Cortex of kidney (tissue), 1 donor: ENCODE results near the gene DAZAP1.
"Not testable (repeated sequence)": the region's sequence is repeated elsewhere in the genome, so short reads cannot be mapped to it uniquely, and the experiment has no call there.

ENCODE experiments used
- DNase-seq: peaks from one replicate; lab custom pipeline; 2025; lab: John Stamatoyannopoulos, UW

The DAZAP1 gene

GRCh38 chr19:1425102-1425837, 17.9 kb downstream of the DAZAP1 start:
- no peak for DNase-seq

- no peak for DNase-seq
These were observed 18.5 kb downstream of the DAZAP1 start for GRCh38 chr19:1425902-1426301.

- DNase-seq: no peak
These were observed 19.4 kb downstream of the DAZAP1 start for GRCh38 chr19:1426736-1427135.

GRCh38 chr19:1427221-1427920, 20.0 kb downstream of the DAZAP1 start:
- no peak for DNase-seq

- no peak for DNase-seq
These were observed 21.5 kb downstream of the DAZAP1 start for GRCh38 chr19:1428738-1429391.

- DNase-seq: no peak
These were observed 22.4 kb downstream of the DAZAP1 start for GRCh38 chr19:1429750-1430149.

- DNase-seq: no peak
These were observed 22.9 kb downstream of the DAZAP1 start for GRCh38 chr19:1430246-1430645.

- DNase-seq: no peak
These were observed 24.5 kb downstream of the DAZAP1 start for GRCh38 chr19:1431759-1432506.

- DNase-seq: no peak
These were observed 25.1 kb downstream of the DAZAP1 start for GRCh38 chr19:1432507-1432887.

GRCh38 chr19:1433119-1434039, 26.0 kb downstream of the DAZAP1 start:
- DNase-seq: no peak

- no peak for DNase-seq
These were observed 26.6 kb downstream of the DAZAP1 start for GRCh38 chr19:1434040-1434366.

GRCh38 chr19:1434577-1435060, 27.2 kb downstream of the DAZAP1 start:
- DNase-seq: no peak

GRCh38 chr19:1435378-1435989, 28.1 kb downstream of the DAZAP1 start:
- DNase-seq: no peak

GRCh38 chr19:1437609-1438008, 30.2 kb downstream of the DAZAP1 start:
- no peak for DNase-seq

- DNase-seq: no peak
These were observed 30.9 kb downstream of the DAZAP1 start, which contains the start of gene RPS15 for GRCh38 chr19:1438035-1438932. TSS of gene RPS15 (plus strand) at chr19:1438396. CDS start at chr19:1438426, 30 bp downstream.

- DNase-seq: no peak
These were observed 31.6 kb downstream of the DAZAP1 start for GRCh38 chr19:1438933-1439354.

- not testable (repeated sequence) for DNase-seq
These were observed 32.4 kb downstream of the DAZAP1 start for GRCh38 chr19:1439525-1440417.

- DNase-seq: no peak
These were observed 33.0 kb downstream of the DAZAP1 start for GRCh38 chr19:1440418-1440801.

- no peak for DNase-seq
These were observed 33.6 kb downstream of the DAZAP1 start for GRCh38 chr19:1441022-1441426.
